ENCODE results near the gene PTHLH. TPM values are rescaled to one million over a fixed set of nuclear protein-coding genes. Genes with fewer than 3 reads are reported as not detected.

Gene PTHLH
- total RNA-seq, 1 experiment from 2014 or later, result 5.4 TPM

- no peak for DNase-seq (ENCODE audit: unreplicated experiment)
- intact Hi-C loops (cut with micrococcal nuclease), result no loop called here
- BruUV-seq (replicated peaks), result no TSS peak
- no peaks in the 10 kb centered on the region for H3K36me3 Mint-ChIP-seq (ENCODE audit: insufficient read depth, unreplicated experiment)
- H3K27me3 Mint-ChIP-seq (ENCODE audit: insufficient read depth, unreplicated experiment), result no peaks in the 10 kb centered on the region
- CTCF ChIA-PET, result interaction anchor here (0.6 to 3.5 kb wide), 4 partner anchors 8 to 550 kb away, joined by 3 to 11 read pairs (median 4); no protein-coding TSS in a partner anchor
- TF ChIP-seq, protein P1, sequence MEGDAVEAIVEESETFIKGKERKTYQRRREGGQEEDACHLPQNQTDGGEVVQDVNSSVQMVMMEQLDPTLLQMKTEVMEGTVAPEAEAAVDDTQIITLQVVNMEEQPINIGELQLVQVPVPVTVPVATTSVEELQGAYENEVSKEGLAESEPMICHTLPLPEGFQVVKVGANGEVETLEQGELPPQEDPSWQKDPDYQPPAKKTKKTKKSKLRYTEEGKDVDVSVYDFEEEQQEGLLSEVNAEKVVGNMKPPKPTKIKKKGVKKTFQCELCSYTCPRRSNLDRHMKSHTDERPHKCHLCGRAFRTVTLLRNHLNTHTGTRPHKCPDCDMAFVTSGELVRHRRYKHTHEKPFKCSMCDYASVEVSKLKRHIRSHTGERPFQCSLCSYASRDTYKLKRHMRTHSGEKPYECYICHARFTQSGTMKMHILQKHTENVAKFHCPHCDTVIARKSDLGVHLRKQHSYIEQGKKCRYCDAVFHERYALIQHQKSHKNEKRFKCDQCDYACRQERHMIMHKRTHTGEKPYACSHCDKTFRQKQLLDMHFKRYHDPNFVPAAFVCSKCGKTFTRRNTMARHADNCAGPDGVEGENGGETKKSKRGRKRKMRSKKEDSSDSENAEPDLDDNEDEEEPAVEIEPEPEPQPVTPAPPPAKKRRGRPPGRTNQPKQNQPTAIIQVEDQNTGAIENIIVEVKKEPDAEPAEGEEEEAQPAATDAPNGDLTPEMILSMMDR (IDR thresholded peaks at IDR 0.05; ENCODE audit: unreplicated experiment), result no peak
- H3K4me1 Mint-ChIP-seq (ENCODE audit: insufficient read depth, unreplicated experiment), result no peaks in the 10 kb centered on the region
- H3K27ac Mint-ChIP-seq (ENCODE audit: low read depth, unreplicated experiment), result no peak overlapping the region
- no peaks in the 10 kb centered on the region for H3K9me3 Mint-ChIP-seq (ENCODE audit: unreplicated experiment)
- no peak overlapping the region for H3K4me3 Mint-ChIP-seq (ENCODE audit: unreplicated experiment)
- POLR2A ChIA-PET, result no interaction called here
These were observed 15.2 kb downstream of the PTHLH start for GRCh38 chr12:27957366-27957765.

GRCh38 chr12:27953817-27954216 lies 18.7 kb downstream of the PTHLH start:
- TF ChIP-seq, protein P1 (IDR thresholded peaks at IDR 0.05; ENCODE audit: unreplicated experiment), result no peak
- Mint-ChIP-seq H3K4me1 (ENCODE audit: insufficient read depth, unreplicated experiment) (no peaks in the 10 kb centered on the region), H3K27me3 (ENCODE audit: insufficient read depth, unreplicated experiment) (no peaks in the 10 kb centered on the region), H3K36me3 (ENCODE audit: insufficient read depth, unreplicated experiment) (no peaks in the 10 kb centered on the region), H3K27ac (ENCODE audit: low read depth, unreplicated experiment) (no peak overlapping the region), H3K9me3 (ENCODE audit: unreplicated experiment) (no peaks in the 10 kb centered on the region), H3K4me3 (ENCODE audit: unreplicated experiment) (no peak overlapping the region)
- no TSS peak for BruUV-seq (replicated peaks)
- no peak for DNase-seq (ENCODE audit: unreplicated experiment)
- intact Hi-C loops (cut with micrococcal nuclease), result no loop called here
- ChIA-PET CTCF (interaction anchor here (1.1 kb wide), 1 partner anchor 13 kb away, joined by 7 read pairs; no protein-coding TSS in a partner anchor), POLR2A (interaction anchor here (1.5 kb wide), 1 partner anchor 9 kb away, joined by 5 read pairs; no protein-coding TSS in a partner anchor)

GRCh38 chr12:27953348-27953747 lies 19.2 kb downstream of the PTHLH start:
- no peaks in the 10 kb centered on the region for H3K4me1 Mint-ChIP-seq (ENCODE audit: insufficient read depth, unreplicated experiment)
- H3K27ac Mint-ChIP-seq (ENCODE audit: low read depth, unreplicated experiment), result no peak overlapping the region
- H3K9me3 Mint-ChIP-seq (ENCODE audit: unreplicated experiment), result no peaks in the 10 kb centered on the region
- ChIA-PET CTCF (interaction anchor here (1.1 kb wide), 1 partner anchor 13 kb away, joined by 7 read pairs; no protein-coding TSS in a partner anchor), POLR2A (interaction anchor here (1.5 kb wide), 1 partner anchor 10 kb away, joined by 5 read pairs; no protein-coding TSS in a partner anchor)
- H3K4me3 Mint-ChIP-seq (ENCODE audit: unreplicated experiment), result no peak overlapping the region
- no peaks in the 10 kb centered on the region for H3K27me3 Mint-ChIP-seq (ENCODE audit: insufficient read depth, unreplicated experiment)
- no TSS peak for BruUV-seq (replicated peaks)
- intact Hi-C loops (cut with micrococcal nuclease), result no loop called here
- TF ChIP-seq, protein P1 (IDR thresholded peaks at IDR 0.05; ENCODE audit: unreplicated experiment), result no peak
- no peak for DNase-seq (ENCODE audit: unreplicated experiment)
- H3K36me3 Mint-ChIP-seq (ENCODE audit: insufficient read depth, unreplicated experiment), result no peaks in the 10 kb centered on the region

DNA sequence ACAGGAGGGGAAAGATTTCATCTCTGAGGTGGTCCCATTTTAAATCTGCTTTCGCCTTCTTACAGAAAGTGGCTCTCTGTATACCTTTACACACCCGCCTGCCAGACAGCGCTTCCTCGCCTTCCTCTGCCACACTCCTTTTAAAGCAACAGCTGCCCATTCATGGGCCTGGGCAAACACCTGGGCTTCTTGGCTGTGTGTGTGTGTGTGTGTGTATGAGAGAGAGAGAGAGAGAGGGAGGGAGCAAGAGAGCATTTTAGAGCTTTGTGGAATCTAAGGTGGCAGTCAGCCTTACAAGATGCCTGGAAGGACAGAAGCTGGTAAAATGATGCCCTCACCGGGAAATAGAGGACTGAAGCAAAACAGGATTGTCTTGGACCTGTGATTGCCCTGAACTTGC lies 20.0 kb downstream of the PTHLH start:
- ChIA-PET CTCF (interaction anchor here (0.7 to 1.1 kb wide), 4 partner anchors 9 to 220 kb away, joined by 3 to 7 read pairs (median 4); no protein-coding TSS in a partner anchor), POLR2A (interaction anchor here (0.9 to 1.5 kb wide), 2 partner anchors 11 to 13 kb away, joined by 3 to 5 read pairs; no protein-coding TSS in a partner anchor)
- intact Hi-C loops (cut with micrococcal nuclease), result no loop called here
- Mint-ChIP-seq H3K27ac (ENCODE audit: low read depth, unreplicated experiment) (no peak overlapping the region), H3K9me3 (ENCODE audit: unreplicated experiment) (no peaks in the 10 kb centered on the region), H3K4me3 (ENCODE audit: unreplicated experiment) (no peak overlapping the region), H3K4me1 (ENCODE audit: insufficient read depth, unreplicated experiment) (no peaks in the 10 kb centered on the region), H3K27me3 (ENCODE audit: insufficient read depth, unreplicated experiment) (no peaks in the 10 kb centered on the region), H3K36me3 (ENCODE audit: insufficient read depth, unreplicated experiment) (no peaks in the 10 kb centered on the region)
- no peak for DNase-seq (ENCODE audit: unreplicated experiment)
- BruUV-seq (replicated peaks), result no TSS peak
- TF ChIP-seq, protein P1 (IDR thresholded peaks at IDR 0.05; ENCODE audit: unreplicated experiment), result no peak
